HG03025 (cell line): ENCODE data around the gene AFF2.

Source experiments
- ATAC-seq: cut with Tn5 transposase; IDR thresholded peaks from one replicate; pipeline ENCODE4 v1.9.1; 2021; ENCODE audit warnings: mild to moderate bottlenecking, moderate library complexity; ENCODE audit not compliant: unreplicated experiment, low FRiP score

AFF2 gene

DNA sequence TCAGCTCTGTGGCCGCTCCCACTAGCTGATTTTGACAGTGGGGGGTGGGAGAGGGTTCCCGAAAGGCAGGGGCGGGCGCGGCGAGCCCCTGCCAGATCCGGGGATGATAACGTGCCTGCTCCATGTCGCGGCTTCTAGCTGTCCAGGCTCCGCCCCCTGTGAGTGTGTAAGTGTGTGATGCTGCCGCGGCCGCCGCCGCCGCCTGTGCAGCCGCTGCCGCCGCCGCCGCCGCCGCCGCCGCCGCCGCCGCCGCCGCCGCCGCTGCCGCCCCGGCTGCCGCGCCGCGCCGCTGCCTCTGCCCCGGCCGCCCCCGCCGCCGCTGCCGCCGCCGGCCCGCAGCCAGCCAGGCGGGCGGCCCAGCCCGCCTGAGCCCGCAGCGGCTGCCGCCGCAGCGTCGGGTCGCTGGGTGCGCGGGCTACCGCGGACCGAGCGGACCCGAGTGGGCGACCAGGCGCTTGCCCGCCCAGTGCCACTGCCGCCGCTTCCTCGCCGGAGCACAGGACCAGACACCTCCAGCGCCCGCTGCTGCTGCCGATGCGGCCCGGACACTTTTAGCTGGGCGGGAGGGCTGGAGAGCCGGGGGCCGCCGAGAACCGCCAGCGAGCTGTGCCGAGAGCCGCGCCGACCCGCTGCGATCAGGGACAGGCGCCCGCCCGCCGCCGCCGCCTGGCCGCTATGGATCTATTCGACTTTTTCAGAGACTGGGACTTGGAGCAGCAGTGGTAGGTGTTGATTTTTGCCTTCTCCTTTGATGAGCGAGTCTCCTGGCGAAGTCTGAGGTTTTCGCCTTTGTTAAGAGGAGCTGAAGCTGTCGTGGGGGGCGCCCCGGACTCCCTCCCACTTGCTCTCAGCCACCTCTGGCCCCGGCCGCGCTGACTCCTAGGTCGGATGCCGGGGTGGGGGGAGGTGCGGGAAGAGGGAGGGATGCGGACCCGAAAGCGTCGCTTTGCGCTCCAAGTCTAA, at the start of gene AFF2:
Gene AFF2 (plus strand): TSS at position 195 of the 963 bp plus-strand sequence. CDS start 481 bp downstream, at position 676.
- peak; percentile 59 for ATAC-seq

DNA sequence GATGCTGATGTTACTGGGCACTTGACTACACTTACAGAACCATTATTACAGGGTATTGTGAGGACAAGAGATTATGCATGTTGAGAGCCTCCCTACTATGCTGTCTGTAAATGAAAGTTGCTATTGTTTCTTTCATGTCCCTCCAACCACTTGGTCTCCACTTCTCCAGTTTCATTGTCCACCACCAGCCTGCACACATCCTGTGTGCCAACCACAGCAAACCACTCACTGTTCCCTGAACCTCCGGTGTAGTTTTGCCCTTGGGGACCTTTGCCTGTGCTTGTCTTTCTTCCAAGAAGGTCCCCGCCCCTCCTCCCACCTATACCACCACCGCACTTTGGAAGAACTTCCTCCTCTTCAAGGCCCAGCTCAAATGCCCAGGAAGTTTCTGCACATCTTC, 43.1 kb upstream of the AFF2 start:
- ATAC-seq: no peak

DNA sequence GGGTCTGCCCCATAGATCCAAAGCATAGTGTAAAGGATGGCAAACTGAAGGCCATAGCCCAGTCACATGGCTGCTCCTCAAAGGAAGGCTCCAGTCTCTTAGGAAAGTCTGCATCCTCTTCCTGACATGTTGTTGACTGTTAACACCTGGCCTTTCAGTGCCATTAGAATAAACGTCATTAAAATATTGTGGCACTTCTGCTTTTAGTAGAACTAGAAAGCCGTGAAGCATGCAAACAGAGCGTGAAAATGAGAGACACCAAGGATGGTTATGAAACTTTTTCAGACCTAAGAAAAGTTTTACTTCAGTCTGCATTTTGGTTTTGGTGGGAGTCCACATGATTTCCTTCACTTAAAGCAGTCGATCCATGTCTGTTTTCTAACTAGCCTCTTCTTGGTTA, 41.1 kb upstream of the AFF2 start:
- ATAC-seq: peak; percentile 87

DNA sequence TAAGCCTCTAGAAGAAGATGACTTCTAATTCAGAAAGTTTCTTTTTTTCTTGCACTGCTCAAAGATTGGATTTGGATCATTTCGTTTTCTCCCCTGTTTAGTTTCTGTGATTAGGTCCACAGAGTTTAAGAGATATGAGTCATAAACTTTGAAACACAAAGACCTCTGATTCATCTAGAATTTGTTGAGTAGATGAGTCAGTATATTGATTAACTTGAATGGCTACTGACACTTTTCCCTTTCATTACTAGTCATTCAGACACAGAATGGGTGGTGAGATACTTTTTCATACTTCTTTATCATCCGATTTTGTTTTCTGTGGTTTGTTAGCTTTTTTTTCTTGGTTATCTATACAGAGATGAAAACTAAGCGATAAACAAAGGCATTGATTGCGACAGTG, 34.1 kb upstream of the AFF2 start:
- ATAC-seq: peak; percentile 51

DNA sequence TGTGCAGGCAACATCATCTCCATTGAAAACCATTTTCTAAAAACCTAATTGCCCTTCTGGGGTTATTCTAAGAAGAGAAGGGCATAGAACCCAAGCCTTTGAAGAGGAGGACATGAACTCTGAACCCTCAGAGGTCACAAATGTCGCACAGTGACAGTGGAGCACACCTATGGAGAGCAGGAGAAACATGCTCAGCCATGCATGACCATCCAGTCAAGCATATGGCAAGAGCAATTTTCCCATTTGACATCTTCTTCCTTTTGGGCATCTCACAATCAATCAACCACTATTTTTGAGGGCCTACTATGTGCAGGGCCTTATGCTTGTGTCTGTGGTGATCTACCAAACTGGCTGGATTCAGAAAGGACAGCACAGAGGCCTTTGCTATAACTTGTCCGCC, 30.1 kb upstream of the AFF2 start:
- ATAC-seq: no peak

DNA sequence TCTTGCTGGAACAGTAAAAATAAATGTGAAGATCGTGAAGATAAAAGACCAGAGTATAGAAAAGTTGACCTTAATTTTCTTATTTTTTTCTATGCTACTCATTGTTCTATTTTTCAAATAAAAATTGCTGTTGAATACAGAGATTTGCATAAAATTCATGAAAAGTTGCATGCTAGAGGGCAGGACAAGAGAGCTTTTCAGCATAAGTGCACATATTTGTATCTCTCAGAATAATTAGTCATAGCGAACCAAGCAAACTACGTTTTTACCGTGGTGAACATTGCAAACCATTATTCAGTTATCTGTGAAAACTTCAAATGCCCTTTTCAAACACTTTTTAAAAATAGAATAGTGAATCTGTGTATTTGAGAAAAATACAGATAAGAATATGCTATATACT, 26.4 kb upstream of the AFF2 start:
- no peak for ATAC-seq

DNA sequence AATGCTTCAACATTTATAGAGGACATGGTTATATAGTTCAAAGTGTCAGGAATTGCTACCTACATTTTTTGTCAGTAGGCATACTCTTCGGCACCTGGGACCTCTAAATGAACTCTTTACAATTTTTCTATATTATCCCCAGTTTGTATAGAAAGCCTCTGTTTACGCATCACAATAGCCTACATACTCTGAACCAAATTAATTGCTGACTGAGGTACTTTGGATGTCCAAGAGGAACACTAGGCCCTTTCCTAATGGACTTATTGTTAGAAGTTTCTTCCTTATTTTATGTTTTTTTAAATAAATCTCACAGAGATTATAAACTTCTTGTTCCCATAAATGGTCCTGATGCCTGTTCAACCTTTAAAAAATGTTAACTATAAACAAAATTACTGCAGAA, 8.4 kb upstream of the AFF2 start:
- no peak for ATAC-seq

DNA sequence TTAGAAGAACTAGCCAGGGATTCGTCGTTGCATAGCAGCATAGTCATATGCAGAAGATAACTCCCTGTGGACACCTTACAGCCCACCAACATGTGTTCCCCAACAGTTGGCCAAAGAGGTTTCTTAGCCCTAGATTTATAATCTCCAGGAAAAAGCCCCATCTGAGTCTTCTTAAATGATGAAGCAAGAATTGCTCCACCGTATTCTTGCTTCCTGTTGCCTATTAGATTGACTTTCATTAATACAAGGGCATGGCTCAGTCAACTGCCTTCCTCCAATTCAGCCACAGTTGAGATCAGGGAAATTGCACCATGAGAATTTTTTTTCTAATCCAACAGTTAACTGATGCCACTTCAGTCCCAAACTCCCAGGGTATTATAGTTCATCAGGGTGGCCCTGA, 5.2 kb upstream of the AFF2 start:
- no peak for ATAC-seq

DNA sequence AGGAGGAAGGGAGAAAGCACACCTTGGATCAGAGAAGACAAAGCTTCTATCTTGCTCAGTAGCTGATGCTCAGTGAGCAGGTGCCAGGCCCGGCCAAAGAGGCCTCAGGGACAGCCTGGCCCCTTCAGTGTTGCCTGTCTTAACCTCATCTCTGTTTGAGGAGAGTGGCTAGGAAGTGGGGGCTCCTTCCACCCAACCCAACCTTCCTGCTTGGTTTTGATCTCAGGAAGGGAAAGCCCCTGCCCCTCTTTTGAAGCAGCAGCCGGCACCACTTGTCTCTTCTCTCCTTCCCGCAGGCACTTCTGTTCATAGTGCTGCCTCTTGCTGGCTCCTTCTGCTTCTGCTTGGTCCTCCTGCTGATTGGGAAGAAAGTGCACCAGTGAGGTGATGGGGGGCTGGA, 2.4 kb upstream of the AFF2 start:
- no peak for ATAC-seq

DNA sequence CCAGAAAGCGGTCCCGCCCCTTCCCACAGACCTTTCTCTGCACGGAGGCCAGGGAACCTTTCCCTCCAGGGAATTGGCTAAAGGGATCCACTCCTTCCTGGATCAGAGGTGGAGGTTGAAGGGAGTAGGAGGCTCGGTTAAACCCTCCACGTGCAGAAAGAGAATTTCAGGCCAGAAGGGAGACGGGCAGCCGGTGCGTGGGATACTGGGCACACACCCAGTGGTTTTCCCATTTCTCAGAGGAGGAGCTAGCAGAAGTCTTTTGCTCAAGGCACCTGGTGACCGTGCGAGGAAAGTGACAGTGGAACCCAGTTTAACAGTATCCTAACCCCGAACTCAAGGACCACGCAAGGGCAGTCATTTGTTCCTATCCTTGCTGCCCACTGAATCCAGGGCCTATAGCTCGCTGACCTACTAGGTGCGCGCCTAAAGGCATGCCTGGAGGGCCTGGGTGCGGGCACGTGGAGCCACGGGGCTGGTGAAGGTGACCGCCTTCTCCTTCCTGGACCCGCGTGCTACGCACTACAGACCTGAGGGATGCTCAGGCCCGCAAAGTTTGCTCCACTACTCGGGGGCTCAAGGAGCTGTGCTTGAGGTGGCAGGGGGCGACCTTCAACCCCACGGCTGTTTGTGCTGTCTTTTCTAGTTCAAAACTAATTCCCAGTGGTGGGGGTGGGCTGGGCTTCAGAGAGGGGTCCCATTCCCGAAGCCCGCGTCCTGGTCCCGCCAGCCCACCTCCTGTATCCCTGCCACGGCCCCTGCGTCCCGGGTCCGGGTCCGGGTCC, 587 bp upstream of the AFF2 start:
- no peak for ATAC-seq

DNA sequence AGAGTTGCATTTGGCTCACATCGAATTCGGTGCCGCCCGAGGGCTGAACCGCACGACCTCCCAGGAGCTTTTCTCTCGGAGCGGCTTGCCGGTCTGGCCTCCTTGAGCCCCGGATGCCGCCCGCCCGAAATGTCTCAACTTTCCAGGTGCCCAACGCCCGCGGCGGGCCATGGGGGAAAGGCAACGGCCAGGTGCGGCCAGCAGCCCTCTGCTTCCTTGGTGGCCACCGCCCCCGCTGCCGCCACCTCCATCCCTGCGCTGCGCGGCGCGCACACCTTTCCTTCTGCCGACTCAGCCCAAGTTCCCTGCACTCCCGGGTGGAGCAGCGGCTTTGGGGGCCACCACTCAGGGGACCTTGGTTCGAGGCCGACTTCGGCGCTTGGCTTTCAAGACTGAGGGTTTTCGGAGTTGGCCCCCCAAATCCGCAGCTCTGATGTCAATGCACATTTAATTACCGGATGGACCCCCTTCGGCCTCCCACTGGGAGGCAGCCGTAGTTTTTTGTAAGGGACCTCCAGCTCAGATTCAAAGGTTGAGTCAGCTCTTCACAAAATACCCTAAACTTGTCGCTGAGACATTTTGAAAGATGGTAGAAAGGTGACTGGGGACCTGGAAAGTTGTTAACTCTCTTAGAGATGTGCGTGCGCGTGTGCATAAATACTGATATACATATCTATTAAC, 1.1 kb downstream of the AFF2 start:
- no peak for ATAC-seq

DNA sequence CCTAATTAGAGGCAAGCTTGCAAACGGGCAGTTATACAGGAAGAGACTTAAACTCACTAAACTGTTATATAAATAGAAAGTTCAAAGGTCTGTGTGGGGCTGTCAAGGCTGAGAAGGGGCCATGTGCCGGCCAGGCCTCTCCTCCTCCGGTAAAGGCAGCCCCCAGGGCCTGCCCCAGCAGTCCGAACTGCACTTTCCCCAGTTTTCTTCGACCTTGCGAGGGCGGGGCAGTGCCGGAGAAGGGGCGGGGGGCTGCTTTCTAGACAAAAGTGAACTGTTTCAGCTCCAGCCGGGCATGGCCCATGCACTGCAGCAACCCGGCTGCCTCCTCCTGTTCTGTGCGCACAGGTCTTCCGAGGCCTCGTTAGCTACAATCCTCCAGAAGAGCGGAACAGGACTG, 4.1 kb downstream of the AFF2 start:
- ATAC-seq: no peak

DNA sequence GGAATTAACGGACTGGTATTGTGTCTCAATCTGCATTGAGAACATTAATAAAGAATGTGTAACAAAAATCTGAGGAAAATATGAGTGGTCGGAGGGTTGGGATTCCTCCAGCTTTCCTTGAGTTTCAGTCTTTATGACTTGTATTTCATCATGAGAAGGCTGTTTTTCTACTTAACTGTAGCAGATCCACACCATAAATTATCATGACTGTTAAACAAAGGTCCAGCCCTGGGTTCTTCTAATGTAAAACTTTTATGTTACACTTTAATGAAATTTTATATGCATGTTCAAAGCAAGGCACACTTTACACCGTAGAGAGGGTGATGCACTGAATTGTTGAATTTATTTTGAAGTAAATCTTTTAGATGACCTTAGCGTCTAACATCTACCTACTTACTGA, 7.0 kb downstream of the AFF2 start:
- ATAC-seq: no peak

DNA sequence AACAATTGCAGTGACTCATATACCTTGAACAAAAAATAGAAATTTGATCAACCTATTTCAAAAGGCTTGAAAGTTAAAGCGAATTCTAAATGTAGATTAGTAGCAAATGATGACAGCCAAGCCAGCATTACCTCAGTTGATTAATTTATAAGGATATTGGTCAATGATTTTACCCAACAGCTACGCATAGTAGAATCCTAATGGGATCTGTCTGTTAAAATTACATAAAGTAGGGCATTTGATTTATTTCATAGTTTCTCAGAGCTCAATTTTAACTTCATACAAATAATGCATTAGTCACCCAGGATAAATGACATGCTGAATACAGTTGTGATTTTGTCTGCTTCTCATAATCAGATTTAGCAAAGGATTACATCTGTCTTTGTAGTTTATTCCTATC, 12.0 kb downstream of the AFF2 start:
- no peak for ATAC-seq

DNA sequence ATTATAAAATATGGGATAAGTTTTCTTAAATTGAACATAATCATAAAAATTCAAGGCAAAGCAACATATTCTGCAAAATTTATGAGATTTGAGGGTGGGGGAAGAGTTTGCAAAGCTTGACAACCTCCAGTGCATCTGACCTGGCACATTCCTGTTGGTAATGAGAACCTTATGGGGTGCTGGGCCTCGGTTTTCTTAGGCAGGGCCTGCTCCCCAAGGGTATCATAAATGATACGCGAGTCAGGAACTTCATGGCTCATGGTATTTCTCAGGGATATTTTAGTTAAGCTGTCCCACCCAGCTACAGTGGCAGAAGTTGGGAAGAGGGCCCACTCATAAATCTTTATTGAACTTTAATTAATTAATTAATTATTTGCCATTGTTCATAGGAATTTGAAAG, 13.2 kb downstream of the AFF2 start:
- no peak for ATAC-seq

DNA sequence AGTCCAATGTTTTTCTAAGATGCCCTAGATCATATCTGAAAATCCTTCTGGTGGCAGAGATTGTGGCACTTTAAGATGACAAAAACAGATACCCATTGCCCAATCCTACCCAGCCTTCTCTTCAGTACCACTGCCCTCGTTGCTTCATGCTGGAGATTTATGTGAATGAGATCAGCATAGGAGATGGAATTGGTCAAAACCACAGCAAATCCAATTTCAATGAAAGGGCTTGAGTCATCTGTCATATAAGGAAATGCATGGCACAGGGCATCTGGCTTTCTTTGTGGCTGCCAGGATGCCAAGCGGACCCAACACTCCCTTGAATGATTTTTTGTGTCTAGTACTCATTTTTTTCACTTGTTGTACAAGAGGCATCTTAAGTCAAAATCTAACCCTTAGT, 16.8 kb downstream of the AFF2 start:
- no peak for ATAC-seq

DNA sequence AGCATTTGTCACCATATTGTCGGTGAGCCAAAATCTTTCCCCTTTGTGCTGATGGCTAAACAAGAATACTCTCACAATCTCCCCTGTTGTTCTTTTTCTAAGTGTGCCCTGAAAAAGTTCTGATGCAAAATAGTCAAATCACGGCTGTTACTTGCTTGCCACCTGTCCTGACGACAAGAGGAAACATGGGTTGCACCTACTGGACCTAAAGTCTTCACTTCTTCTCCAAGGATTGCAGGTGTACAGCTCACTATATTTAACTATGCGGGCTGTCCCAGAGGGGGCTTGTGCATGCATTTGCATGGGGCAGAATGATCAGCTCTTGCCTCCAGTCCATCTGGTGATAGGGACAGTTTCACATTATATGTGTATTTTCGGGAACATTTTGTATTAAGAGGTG, 21.6 kb downstream of the AFF2 start:
- ATAC-seq: no peak

DNA sequence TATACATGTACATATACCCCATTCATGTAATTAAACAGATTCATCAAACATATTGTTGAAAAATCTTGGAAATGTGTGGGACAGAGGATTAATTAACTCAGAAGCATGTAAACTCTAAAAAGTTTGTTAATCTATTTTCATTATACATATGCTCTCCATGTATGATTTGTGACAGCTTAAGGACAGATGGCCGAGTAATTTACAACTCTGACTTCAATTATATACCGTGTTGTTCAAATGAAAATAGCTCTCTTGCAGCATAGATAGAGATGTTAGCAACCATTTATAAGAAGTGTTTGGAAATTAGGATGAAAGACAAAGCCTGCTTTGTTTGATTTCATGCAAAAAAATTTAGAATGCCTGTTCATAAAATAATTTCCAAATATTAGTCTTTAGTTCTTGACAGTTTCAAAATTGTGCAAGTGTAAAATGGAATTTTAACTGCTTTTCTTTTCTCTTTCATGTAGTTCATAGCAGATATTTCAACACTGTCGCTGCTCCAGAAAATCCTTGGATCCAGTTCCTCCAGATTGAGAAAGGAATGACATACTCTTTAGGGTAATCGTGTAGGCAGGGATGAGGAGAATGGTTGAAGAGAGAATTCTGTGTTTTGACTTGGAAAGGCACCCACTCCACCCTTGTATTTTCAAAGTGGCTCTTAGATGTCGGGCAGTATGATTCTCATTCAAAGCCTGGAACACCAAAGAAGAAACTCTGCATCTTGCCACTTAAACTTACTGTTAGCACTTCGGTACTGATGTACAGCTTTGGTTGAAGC, 23.1 kb downstream of the AFF2 start:
- no peak for ATAC-seq

DNA sequence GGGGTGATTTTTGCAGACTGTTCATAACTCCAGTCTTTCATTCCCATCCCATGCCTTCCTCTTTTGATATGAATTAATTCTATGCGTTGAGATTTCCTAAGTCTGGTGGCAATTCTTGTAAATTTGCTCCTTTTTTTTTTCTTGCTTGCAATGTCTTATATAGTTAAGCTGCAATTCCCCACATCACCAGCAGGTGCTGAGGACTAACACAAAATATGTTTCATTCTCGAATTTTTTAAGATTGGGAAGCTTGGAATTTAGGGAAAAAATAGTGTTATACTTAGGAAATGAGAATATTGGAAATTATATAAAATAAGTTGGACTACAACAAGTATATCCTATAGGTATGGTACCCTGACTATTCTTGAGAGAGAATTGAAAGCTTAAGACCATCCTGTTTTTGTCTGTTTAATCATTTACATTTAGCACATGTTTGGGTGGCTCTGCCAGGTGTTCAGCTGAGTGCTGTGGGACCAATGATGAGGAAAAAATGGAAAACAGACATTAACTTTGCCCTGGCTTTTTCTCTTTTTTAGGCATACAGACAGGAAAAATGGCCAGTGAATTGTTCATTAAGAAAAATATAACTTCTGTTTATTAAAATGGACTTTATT, 30.2 kb downstream of the AFF2 start:
- ATAC-seq: no peak

DNA sequence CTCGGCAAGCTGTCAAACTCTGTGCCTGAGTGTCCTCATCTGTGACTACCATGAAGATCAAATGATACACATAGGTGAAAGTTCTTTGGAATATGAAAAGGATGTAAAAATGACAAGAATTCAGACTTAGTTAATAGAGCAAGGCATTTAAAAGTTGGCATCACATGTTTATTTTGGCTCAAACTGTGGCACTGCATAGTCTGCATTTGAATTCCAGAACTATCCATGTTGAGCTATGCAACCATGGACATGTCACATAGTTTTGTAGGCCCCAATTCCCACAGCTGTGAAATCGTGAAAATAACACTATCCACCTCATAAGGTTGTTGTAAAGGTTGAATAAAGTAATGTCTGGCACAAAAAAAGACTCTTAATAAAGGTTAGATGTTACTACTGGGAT, 33.9 kb downstream of the AFF2 start:
- no peak for ATAC-seq
